Esophagus muscularis mucosa (tissue), 3 donors: Measurements from ENCODE around the gene CYP24A1.

Experiments
- EP300 ChIP-seq: sonication (generic); formaldehyde crosslinking; IDR thresholded peaks from one replicate; pipeline ENCODE4 v1.6.1; 2017; ENCODE audit warnings: antibody characterized with exemption
- TF ChIP-seq, protein P1 (sequence below), 3 experiments: fragments of 200-600 bp in 2 of 3; fragments of 450-650 bp in 1 of 3; sonication (generic) in 2 of 3; IDR thresholded peaks; one replicate each; pipeline ENCODE4 v1.5.1; 2017 to 2019; ENCODE audit warnings: antibody characterized with exemption in 3 of 3, mild to moderate bottlenecking in 2 of 3, moderate library complexity in 1 of 3

DNA sequence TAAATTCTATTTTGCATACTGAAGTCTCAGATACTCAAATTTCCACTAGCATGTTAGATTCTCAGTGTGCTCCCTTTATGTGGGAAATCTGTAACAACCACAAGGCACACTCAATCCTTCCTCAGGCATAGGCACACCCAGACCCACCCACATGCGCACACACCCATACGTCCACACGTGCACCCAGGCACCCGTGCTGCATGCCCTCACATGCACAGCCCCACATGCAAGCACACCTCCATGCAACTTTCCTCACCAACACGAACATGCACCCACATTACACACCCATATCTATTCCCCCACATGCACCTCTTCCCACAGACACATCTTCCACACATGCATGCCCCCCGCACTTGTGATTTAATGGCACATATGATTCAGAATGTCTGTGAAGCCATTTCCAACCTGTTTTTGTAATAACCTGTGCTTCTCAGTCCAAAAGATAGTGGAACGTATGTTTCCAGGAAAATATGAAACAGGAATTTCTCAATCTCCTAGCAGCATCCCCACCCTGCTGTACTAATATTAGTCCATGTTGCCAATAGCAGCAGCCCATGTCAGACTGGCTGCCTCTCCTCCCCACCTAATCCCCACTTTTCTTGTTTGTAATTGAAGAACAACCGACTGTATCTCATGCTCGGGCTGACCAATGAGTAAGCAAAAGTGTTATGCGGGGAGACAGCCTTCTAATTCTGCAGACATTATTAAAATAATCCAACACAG lies 11.3 kb upstream of the CYP24A1 start:
- TF ChIP-seq, protein P1, sequence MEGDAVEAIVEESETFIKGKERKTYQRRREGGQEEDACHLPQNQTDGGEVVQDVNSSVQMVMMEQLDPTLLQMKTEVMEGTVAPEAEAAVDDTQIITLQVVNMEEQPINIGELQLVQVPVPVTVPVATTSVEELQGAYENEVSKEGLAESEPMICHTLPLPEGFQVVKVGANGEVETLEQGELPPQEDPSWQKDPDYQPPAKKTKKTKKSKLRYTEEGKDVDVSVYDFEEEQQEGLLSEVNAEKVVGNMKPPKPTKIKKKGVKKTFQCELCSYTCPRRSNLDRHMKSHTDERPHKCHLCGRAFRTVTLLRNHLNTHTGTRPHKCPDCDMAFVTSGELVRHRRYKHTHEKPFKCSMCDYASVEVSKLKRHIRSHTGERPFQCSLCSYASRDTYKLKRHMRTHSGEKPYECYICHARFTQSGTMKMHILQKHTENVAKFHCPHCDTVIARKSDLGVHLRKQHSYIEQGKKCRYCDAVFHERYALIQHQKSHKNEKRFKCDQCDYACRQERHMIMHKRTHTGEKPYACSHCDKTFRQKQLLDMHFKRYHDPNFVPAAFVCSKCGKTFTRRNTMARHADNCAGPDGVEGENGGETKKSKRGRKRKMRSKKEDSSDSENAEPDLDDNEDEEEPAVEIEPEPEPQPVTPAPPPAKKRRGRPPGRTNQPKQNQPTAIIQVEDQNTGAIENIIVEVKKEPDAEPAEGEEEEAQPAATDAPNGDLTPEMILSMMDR (IDR thresholded peaks at IDR 0.05) = no peak
- TF ChIP-seq EP300 = no peak
